ENCODE results near the gene PLAU.

Gene PLAU

DNA sequence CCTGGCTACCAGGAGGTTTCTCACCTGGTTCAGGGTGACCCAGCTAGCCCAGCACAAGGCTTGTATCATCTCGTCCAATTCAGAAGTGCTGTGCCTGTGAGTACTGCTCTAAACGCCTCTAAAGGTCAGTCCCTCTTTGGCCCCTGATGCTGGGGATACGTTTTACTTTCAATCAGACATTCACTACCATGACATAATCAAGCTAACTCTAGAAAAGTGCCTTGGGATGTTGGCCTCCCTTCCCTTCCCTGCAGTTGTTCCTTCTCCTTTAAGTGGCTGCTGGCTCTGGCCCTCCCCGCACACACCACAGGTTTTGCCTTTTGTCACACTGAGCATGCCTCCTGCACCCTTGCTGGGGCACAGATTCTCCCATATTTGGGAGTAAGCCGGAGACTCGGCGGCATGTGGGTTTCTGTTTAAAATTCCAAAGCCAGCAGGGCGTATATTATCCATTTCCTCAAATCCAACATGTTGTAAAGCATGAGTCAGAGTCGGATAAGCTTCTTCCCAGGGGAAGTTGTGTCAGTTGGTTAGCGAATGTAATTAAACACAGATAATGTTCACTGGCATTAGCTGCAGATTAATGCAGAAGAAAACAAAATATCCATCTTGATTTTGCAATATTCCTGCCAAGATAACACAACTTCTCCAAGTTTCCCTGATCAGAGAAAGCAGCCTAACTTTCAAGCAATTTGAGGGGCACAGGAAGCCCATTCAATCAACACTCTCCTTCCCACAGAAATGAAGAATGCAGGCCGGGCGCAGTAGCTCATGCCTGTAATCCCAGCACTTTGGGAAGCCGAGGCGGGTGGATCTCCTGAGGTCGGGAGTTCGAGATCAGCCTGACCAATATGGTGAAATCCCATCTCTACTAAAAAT lies 55.2 kb downstream of the PLAU start:
- TF ChIP-seq, protein P1, sequence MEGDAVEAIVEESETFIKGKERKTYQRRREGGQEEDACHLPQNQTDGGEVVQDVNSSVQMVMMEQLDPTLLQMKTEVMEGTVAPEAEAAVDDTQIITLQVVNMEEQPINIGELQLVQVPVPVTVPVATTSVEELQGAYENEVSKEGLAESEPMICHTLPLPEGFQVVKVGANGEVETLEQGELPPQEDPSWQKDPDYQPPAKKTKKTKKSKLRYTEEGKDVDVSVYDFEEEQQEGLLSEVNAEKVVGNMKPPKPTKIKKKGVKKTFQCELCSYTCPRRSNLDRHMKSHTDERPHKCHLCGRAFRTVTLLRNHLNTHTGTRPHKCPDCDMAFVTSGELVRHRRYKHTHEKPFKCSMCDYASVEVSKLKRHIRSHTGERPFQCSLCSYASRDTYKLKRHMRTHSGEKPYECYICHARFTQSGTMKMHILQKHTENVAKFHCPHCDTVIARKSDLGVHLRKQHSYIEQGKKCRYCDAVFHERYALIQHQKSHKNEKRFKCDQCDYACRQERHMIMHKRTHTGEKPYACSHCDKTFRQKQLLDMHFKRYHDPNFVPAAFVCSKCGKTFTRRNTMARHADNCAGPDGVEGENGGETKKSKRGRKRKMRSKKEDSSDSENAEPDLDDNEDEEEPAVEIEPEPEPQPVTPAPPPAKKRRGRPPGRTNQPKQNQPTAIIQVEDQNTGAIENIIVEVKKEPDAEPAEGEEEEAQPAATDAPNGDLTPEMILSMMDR (IDR thresholded peaks at IDR 0.05; ENCODE audit: low read depth, low read length): no peak
- peak; percentile 96 to 99 for DNase-seq (ENCODE audit: low read depth in 2 of 2)
- H3K4me3 ChIP-seq (replicated peaks in 1 of 2; ENCODE audit: low read depth in 2 of 2, low read length in 2 of 2): peak overlapping the region in 1 of 2 donors; percentile 26

DNA sequence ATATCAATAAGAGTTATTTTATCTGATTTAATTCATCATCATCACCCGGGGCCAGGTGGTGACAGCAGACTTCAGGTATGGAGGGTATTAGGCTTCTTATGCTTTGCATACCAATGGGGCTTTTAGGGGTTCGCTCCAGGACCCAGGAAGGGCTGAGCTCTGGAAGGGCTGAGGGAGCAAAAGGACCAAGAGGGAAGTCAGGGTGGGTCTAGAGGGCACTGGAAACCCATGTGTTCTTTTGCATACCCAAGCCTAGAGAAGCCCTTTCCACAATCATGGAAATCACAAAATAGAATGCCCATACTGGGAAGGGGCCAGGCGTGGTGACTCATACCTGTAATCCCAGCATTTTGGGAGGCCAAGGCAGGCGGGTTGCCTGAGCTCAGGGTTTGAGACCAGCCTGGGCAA lies 56.1 kb downstream of the PLAU start:
- TF ChIP-seq, protein P1 (IDR thresholded peaks at IDR 0.05; ENCODE audit: low read depth, low read length): no peak
- no peak for DNase-seq (ENCODE audit: low read depth in 2 of 2)
- no peak overlapping the region for H3K4me3 ChIP-seq (replicated peaks in 1 of 2; ENCODE audit: low read depth in 2 of 2, low read length in 2 of 2)

Measured in cardiac fibroblast (primary cell).